ENCODE measurements around the gene KRTAP9-3.

DNA sequence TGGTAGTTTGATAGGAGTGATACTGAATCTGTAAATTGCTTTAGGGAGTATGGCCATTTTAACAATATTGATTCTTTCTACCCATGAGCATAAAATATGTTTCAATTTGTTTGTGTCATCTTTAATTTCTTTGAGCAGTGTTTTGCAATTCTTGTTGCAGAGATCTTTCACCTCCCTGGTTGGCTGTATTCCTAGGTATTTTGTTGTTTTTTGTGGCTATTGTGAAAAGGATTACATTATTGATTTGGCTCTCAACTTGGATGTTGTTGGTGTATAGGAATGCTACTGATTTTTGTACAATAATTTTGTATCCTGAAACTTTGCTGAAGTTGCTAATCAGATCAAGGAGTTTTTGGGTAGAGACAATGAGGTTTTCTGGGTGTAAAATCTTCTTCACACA is 26.2 kb downstream of the KRTAP9-3 start:
- TF ChIP-seq YY1 (IDR thresholded peaks at IDR 0.05; ENCODE audit: insufficient read depth, insufficient read length) (no peak), ZNF274 (IDR thresholded peaks at IDR 0.05; ENCODE audit: low read depth, low read length) (no peak), SUZ12 (IDR thresholded peaks at IDR 0.05; ENCODE audit: extremely low read depth, insufficient read depth, insufficient read length) (no peak)

Data from NT2/D1 (cell line).